PC-9 (cell line): ENCODE data around the gene SULT1C3.

Experiments
- CTCF ChIP-seq: fragments of 200-600 bp; sonication (generic); conservative IDR thresholded peaks from 2 replicates; pipeline ENCODE4 v1.6.1; 2017; ENCODE audit warnings: mixed run types, antibody characterized with exemption, mild to moderate bottlenecking, moderate library complexity
- EZH2 ChIP-seq: fragments of 200-600 bp; sonication (generic); IDR thresholded peaks from 2 replicates; pipeline ENCODE4 v1.8.0; 2017; ENCODE audit warnings: antibody characterized with exemption, low read depth

GRCh38 chr2:108220191-108220590, 19.6 kb upstream of the SULT1C3 start:
- no peak for TF ChIP-seq CTCF
- TF ChIP-seq EZH2: no peak
